ENCODE results near the gene SIAH2.
A peak's percentile ranks its signal among the peaks of the same experiment; 100 is the strongest.

The SIAH2 gene

GRCh38 chr3:150773616-150774192 is 10.7 kb upstream of the SIAH2 start:
- DNase-seq, result no peak

- DNase-seq, result no peak
Observed at GRCh38 chr3:150771600-150771999, 8.6 kb upstream of the SIAH2 start.

- no peak for DNase-seq
Observed at GRCh38 chr3:150770681-150771080, 7.7 kb upstream of the SIAH2 start.

GRCh38 chr3:150766742-150767141 is 3.8 kb upstream of the SIAH2 start:
- DNase-seq, result no peak

- peak in 1 of 5 donors; percentile 53 for DNase-seq
Observed at GRCh38 chr3:150765949-150766720, 3.2 kb upstream of the SIAH2 start.

GRCh38 chr3:150764967-150765366 is 2.0 kb upstream of the SIAH2 start:
- no peak for DNase-seq

- no peak for DNase-seq
Observed at GRCh38 chr3:150764566-150764965, 1.6 kb upstream of the SIAH2 start.

- peak in 1 of 5 donors; percentile 28 for DNase-seq
Observed at GRCh38 chr3:150763841-150764483, 993 bp upstream of the SIAH2 start.

GRCh38 chr3:150762662-150763121 is 277 bp downstream of the SIAH2 start:
- DNase-seq, result no peak

- DNase-seq, result peak in 2 of 5 donors; percentile 15 to 19
Observed at GRCh38 chr3:150761831-150762661, 923 bp downstream of the SIAH2 start.

- DNase-seq, result no peak
Observed at GRCh38 chr3:150760431-150761200, 2.4 kb downstream of the SIAH2 start.

- no peak for DNase-seq
Observed at GRCh38 chr3:150759947-150760346, 3.0 kb downstream of the SIAH2 start.

GRCh38 chr3:150759319-150759718 is 3.6 kb downstream of the SIAH2 start:
- no peak for DNase-seq

GRCh38 chr3:150757768-150758167 is 5.2 kb downstream of the SIAH2 start:
- no peak for DNase-seq

GRCh38 chr3:150757364-150757763 is 5.6 kb downstream of the SIAH2 start:
- DNase-seq, result no peak

- no peak for DNase-seq
Observed at GRCh38 chr3:150756491-150757059, 6.4 kb downstream of the SIAH2 start.

- no peak for DNase-seq
Observed at GRCh38 chr3:150755902-150756301, 7.1 kb downstream of the SIAH2 start.

GRCh38 chr3:150754896-150755295 is 8.1 kb downstream of the SIAH2 start:
- DNase-seq, result no peak

GRCh38 chr3:150751781-150752263 is 11.1 kb downstream of the SIAH2 start:
- no peak for DNase-seq

- DNase-seq, result no peak
Observed at GRCh38 chr3:150749255-150749654, 13.7 kb downstream of the SIAH2 start.

GRCh38 chr3:150748684-150749047 is 14.3 kb downstream of the SIAH2 start:
- DNase-seq, result no peak
